Measurements from ENCODE around the gene KLHDC1. TPM values are rescaled to one million over a fixed set of nuclear protein-coding genes. Genes with fewer than 3 reads are reported as not detected.
"Not testable (repeated sequence)": the region's sequence is repeated elsewhere in the genome, so short reads cannot be mapped to it uniquely, and the experiment has no call there.

KLHDC1 gene
- polyA plus RNA-seq, 1 donor (not counting 4 experiments of a cell fraction or from before 2014, with no cell fraction given), result 0.50 TPM

GRCh38 chr14:49778421-49778820 lies 85.5 kb downstream of the KLHDC1 start:
- no peaks in the 10 kb centered on the region for H3K27me3 ChIP-seq (ENCODE audit: control insufficient read depth, extremely low read depth, insufficient read depth, low read length)
- DNase-seq (ENCODE audit: low read depth, low spot score) (no peak), FAIRE-seq (no peak)
- dilution Hi-C loops (cut with MboI; ENCODE audit: extremely low pct_ligation_motif_present, low sequenced_read_pairs), result no loop called here
- H3K27ac ChIP-seq (ENCODE audit: control insufficient read depth, insufficient read depth, low read length), result no peak overlapping the region
- H3K9me3 ChIP-seq (ENCODE audit: control insufficient read depth, low read depth, low read length), result no peaks in the 10 kb centered on the region
- H3K9ac ChIP-seq (ENCODE audit: control insufficient read depth, extremely low read depth, insufficient read depth, low read length), result no peak overlapping the region
- H3K9me1 ChIP-seq (ENCODE audit: control insufficient read depth, extremely low read depth, insufficient read depth, low read length), result no peaks in the 10 kb centered on the region
- H4K20me1 ChIP-seq (ENCODE audit: control insufficient read depth, extremely low read depth, insufficient read depth, low read length), result no peaks in the 10 kb centered on the region
- no peaks in the 10 kb centered on the region for H3K79me2 ChIP-seq (ENCODE audit: control insufficient read depth, insufficient read depth, low read length)
- no peaks in the 10 kb centered on the region for H3K4me1 ChIP-seq (ENCODE audit: control insufficient read depth, extremely low read depth, insufficient read depth, low read length)
- H2AFZ ChIP-seq (ENCODE audit: control insufficient read depth, low read length), result no peak overlapping the region
- no peak overlapping the region for H3K4me3 ChIP-seq (ENCODE audit: control insufficient read depth in 2 of 3, extremely low read depth in 1 of 3, insufficient read depth in 2 of 3, low read depth in 1 of 3, low read length in 3 of 3)
- peaks cover 13 to 15% of the 10 kb centered on the region in 2 experiments for H3K36me3 ChIP-seq (ENCODE audit: control insufficient read depth in 2 of 2, extremely low read depth in 1 of 2, insufficient read depth in 2 of 2, low read length in 2 of 2)
- no peak overlapping the region for H3K4me2 ChIP-seq (ENCODE audit: control insufficient read depth, extremely low read depth, insufficient read depth, low read depth, low read length)
- no peak for TF ChIP-seq EZH2 (IDR thresholded peaks at IDR 0.05; ENCODE audit: low read length)

DNA sequence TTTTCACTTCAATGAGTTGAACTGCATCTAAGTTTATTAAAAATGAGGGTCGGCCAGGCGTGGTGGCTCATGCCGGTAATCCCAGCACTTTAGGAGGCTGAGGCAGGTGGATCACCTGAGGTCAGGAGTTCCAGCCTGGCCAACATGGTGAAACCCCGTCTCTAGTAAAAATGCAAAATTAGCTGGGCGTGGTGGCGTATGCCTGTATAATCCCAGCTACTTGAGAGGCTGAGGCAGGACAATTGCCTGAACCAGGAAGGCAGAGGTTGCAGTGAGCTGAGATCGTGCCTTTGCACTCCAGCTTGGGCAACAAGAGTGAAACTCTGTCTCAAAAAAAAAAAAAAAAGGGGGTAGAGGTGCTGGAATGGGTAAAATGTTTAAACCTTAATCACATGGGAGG lies 88.1 kb downstream of the KLHDC1 start:
- H3K4me2 ChIP-seq (ENCODE audit: control insufficient read depth, extremely low read depth, insufficient read depth, low read depth, low read length); H3K9me1 ChIP-seq (ENCODE audit: control insufficient read depth, extremely low read depth, insufficient read depth, low read length); H3K9me3 ChIP-seq (ENCODE audit: control insufficient read depth, low read depth, low read length); H3K4me1 ChIP-seq (ENCODE audit: control insufficient read depth, extremely low read depth, insufficient read depth, low read length); DNase-seq (ENCODE audit: low read depth, low spot score); FAIRE-seq; H2AFZ ChIP-seq (ENCODE audit: control insufficient read depth, low read length); H3K27ac ChIP-seq (ENCODE audit: control insufficient read depth, insufficient read depth, low read length); H3K4me3 ChIP-seq (ENCODE audit: control insufficient read depth in 2 of 3, extremely low read depth in 1 of 3, insufficient read depth in 2 of 3, low read depth in 1 of 3, low read length in 3 of 3); H4K20me1 ChIP-seq (ENCODE audit: control insufficient read depth, extremely low read depth, insufficient read depth, low read length); H3K79me2 ChIP-seq (ENCODE audit: control insufficient read depth, insufficient read depth, low read length); H3K9ac ChIP-seq (ENCODE audit: control insufficient read depth, extremely low read depth, insufficient read depth, low read length); H3K27me3 ChIP-seq (ENCODE audit: control insufficient read depth, extremely low read depth, insufficient read depth, low read length); dilution Hi-C loops (cut with MboI; ENCODE audit: extremely low pct_ligation_motif_present, low sequenced_read_pairs): not testable (repeated sequence)
- H3K36me3 ChIP-seq (ENCODE audit: control insufficient read depth in 2 of 2, extremely low read depth in 1 of 2, insufficient read depth in 2 of 2, low read length in 2 of 2), result peaks cover 5 to 19% of the 10 kb centered on the region in 2 experiments

DNA sequence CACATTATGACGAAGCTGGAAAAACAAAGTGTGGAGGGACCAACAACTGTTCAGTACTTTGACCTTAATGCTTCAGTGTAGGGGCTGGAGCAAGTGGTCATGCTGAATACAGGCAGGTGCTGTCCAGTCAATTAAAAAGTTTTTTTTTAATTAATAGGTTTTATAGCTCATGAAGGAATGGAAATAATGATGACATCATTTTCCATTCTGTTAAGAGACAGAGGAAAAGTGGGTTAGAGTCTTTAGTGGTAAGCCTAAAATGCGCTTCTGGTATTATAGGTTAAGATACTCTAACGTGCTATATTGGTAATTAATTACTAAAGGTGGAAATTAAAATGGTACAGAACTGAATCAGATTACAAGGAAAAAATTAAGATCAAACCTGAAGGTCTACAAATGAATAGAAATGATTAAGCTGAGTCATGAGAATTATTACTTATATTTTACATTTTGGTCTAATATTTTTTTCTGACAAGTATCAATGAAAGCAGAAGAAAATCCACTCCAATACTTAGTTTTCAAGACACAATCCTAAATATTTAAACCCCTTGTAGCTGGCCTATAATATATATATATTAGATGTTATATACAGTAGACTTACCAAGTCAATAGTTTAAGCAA lies 90.6 kb downstream of the KLHDC1 start:
- Histone ChIP-seq H3K27ac (ENCODE audit: control insufficient read depth, insufficient read depth, low read length) (no peak overlapping the region), H3K79me2 (ENCODE audit: control insufficient read depth, insufficient read depth, low read length) (no peaks in the 10 kb centered on the region), H3K9me1 (ENCODE audit: control insufficient read depth, extremely low read depth, insufficient read depth, low read length) (no peaks in the 10 kb centered on the region), H2AFZ (ENCODE audit: control insufficient read depth, low read length) (no peak overlapping the region), H3K36me3 (ENCODE audit: control insufficient read depth in 2 of 2, extremely low read depth in 1 of 2, insufficient read depth in 2 of 2, low read length in 2 of 2) (peaks cover 12 to 19% of the 10 kb centered on the region in 2 experiments), H3K4me1 (ENCODE audit: control insufficient read depth, extremely low read depth, insufficient read depth, low read length) (no peaks in the 10 kb centered on the region), H4K20me1 (ENCODE audit: control insufficient read depth, extremely low read depth, insufficient read depth, low read length) (no peaks in the 10 kb centered on the region), H3K9ac (ENCODE audit: control insufficient read depth, extremely low read depth, insufficient read depth, low read length) (no peak overlapping the region), H3K27me3 (ENCODE audit: control insufficient read depth, extremely low read depth, insufficient read depth, low read length) (no peaks in the 10 kb centered on the region), H3K4me2 (ENCODE audit: control insufficient read depth, extremely low read depth, insufficient read depth, low read depth, low read length) (no peak overlapping the region), H3K9me3 (ENCODE audit: control insufficient read depth, low read depth, low read length) (no peaks in the 10 kb centered on the region), H3K4me3 (ENCODE audit: control insufficient read depth in 2 of 3, extremely low read depth in 1 of 3, insufficient read depth in 2 of 3, low read depth in 1 of 3, low read length in 3 of 3) (no peak overlapping the region)
- DNase-seq (ENCODE audit: low read depth, low spot score) (no peak), FAIRE-seq (no peak)
- TF ChIP-seq, protein P1, sequence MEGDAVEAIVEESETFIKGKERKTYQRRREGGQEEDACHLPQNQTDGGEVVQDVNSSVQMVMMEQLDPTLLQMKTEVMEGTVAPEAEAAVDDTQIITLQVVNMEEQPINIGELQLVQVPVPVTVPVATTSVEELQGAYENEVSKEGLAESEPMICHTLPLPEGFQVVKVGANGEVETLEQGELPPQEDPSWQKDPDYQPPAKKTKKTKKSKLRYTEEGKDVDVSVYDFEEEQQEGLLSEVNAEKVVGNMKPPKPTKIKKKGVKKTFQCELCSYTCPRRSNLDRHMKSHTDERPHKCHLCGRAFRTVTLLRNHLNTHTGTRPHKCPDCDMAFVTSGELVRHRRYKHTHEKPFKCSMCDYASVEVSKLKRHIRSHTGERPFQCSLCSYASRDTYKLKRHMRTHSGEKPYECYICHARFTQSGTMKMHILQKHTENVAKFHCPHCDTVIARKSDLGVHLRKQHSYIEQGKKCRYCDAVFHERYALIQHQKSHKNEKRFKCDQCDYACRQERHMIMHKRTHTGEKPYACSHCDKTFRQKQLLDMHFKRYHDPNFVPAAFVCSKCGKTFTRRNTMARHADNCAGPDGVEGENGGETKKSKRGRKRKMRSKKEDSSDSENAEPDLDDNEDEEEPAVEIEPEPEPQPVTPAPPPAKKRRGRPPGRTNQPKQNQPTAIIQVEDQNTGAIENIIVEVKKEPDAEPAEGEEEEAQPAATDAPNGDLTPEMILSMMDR (optimal IDR thresholded peaks at IDR 0.05 in 1 of 3, IDR thresholded peaks at IDR 0.05 in 1 of 3, conservative IDR thresholded peaks at IDR 0.05 in 1 of 3; ENCODE audit: extremely low read depth in 1 of 3, insufficient read depth in 2 of 3, low read length in 3 of 3), result no peak
- TF ChIP-seq EZH2 (IDR thresholded peaks at IDR 0.05; ENCODE audit: low read length), result no peak
- dilution Hi-C loops (cut with MboI; ENCODE audit: extremely low pct_ligation_motif_present, low sequenced_read_pairs), result no loop called here

Measured in keratinocyte (primary cell).